ENCODE data around the gene KRT222. TPM values are rescaled to one million over a fixed set of nuclear protein-coding genes. Genes with fewer than 3 reads are reported as not detected.

KRT222 gene
- total RNA-seq, 1 experiment from 2014 or later = not detected

DNA sequence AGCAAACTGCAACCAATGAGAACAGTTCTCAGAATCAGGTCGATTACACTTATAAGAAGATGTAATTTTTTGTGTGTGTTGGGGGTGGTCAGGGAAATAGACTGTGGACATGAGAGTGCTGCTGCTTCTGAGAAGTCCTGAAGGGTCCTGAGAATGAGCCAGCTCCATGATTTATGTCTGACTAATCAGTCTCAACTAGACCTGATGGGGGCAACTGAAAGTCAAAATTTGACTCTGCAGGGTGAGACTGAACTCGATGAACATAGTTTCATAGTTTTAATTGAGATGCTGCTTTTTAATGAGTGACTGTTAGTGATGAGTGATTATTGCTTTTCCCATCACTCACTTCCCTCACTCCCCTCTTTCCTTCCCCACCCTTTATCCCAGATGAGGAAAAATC is 54.6 kb downstream of the KRT222 start:
- H3K36me3 ChIP-seq (ENCODE audit: low read depth, low read length) = no peaks in the 10 kb centered on the region
- POLR2A ChIA-PET (ENCODE audit: unreplicated experiment) = no interaction called here
- ATAC-seq (no peak), DNase-seq (no peak)
- H3K9ac ChIP-seq (ENCODE audit: low read length) = no peak overlapping the region
- no peaks in the 10 kb centered on the region for H3K9me2 ChIP-seq (replicated peaks; ENCODE audit: low read length)
- H4K20me1 ChIP-seq (ENCODE audit: low read length) = no peaks in the 10 kb centered on the region
- no peaks in the 10 kb centered on the region for H3F3A ChIP-seq (ENCODE audit: low read length, unreplicated experiment)
- H3K27ac ChIP-seq (ENCODE audit: low read length) = no peak overlapping the region
- no peaks in the 10 kb centered on the region for H3K4me1 ChIP-seq (ENCODE audit: insufficient read depth, low read length)
- TF ChIP-seq EZH2phosphoT487 (IDR thresholded peaks at IDR 0.05; ENCODE audit: borderline replicate concordance, low read length) (no peak), EZH2 (IDR thresholded peaks at IDR 0.05; ENCODE audit: low read length, unreplicated experiment) (no peak)
- TF ChIP-seq, protein P1, sequence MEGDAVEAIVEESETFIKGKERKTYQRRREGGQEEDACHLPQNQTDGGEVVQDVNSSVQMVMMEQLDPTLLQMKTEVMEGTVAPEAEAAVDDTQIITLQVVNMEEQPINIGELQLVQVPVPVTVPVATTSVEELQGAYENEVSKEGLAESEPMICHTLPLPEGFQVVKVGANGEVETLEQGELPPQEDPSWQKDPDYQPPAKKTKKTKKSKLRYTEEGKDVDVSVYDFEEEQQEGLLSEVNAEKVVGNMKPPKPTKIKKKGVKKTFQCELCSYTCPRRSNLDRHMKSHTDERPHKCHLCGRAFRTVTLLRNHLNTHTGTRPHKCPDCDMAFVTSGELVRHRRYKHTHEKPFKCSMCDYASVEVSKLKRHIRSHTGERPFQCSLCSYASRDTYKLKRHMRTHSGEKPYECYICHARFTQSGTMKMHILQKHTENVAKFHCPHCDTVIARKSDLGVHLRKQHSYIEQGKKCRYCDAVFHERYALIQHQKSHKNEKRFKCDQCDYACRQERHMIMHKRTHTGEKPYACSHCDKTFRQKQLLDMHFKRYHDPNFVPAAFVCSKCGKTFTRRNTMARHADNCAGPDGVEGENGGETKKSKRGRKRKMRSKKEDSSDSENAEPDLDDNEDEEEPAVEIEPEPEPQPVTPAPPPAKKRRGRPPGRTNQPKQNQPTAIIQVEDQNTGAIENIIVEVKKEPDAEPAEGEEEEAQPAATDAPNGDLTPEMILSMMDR (conservative IDR thresholded peaks at IDR 0.05; ENCODE audit: low read depth, low read length) = no peak
- intact Hi-C loops (cut with micrococcal nuclease) = no loop called here
- no peak overlapping the region for H3K4me3 ChIP-seq (ENCODE audit: low read length)
- H3K4me2 ChIP-seq (ENCODE audit: low read length) = no peak overlapping the region
- H3K27me3 ChIP-seq (ENCODE audit: low read length) = no peaks in the 10 kb centered on the region
- H3K79me2 ChIP-seq (ENCODE audit: low read length) = no peaks in the 10 kb centered on the region
- no peak overlapping the region for H2AFZ ChIP-seq (ENCODE audit: low read length)
- BruUV-seq (replicated peaks) = no TSS peak
- CTCF ChIA-PET = no interaction called here
- no peaks in the 10 kb centered on the region for H3K9me3 ChIP-seq (ENCODE audit: low read length)

DNA sequence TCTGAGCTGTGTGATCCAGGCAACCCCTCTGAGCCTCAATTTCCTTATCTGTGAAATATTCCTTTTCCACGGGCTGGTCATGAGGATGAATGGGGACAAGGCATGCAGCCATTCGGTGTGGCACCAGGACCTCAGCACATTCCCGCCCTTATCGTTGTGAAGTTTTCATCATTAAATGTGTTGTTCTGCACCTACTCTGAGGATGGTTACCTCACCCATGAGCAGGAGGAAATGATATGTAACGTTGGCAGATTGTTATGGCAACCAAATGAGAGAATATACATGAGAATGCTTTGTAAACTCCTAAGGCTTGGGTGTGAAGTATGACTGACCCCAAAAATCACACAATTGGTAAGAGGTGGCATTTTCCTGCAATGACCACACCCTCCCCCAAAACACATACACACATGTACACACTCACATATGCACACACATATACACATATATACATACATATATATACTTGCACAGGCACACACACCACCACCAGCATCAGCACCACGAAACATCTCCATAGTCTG is 56.9 kb downstream of the KRT222 start:
- no peaks in the 10 kb centered on the region for H3K36me3 ChIP-seq (ENCODE audit: low read depth, low read length)
- H3K9ac ChIP-seq (ENCODE audit: low read length) = no peak overlapping the region
- H3K79me2 ChIP-seq (ENCODE audit: low read length) = no peaks in the 10 kb centered on the region
- H3K9me3 ChIP-seq (ENCODE audit: low read length) = no peaks in the 10 kb centered on the region
- intact Hi-C loops (cut with micrococcal nuclease) = no loop called here
- ATAC-seq (no peak), DNase-seq (no peak)
- H2AFZ ChIP-seq (ENCODE audit: low read length) = no peak overlapping the region
- no peaks in the 10 kb centered on the region for H3K9me2 ChIP-seq (replicated peaks; ENCODE audit: low read length)
- ChIA-PET POLR2A (ENCODE audit: unreplicated experiment) (no interaction called here), CTCF (no interaction called here)
- H4K20me1 ChIP-seq (ENCODE audit: low read length) = no peaks in the 10 kb centered on the region
- no peak for TF ChIP-seq EZH2 (IDR thresholded peaks at IDR 0.05; ENCODE audit: low read length, unreplicated experiment)
- TF ChIP-seq, protein P1 (conservative IDR thresholded peaks at IDR 0.05; ENCODE audit: low read depth, low read length) = no peak
- TF ChIP-seq EZH2phosphoT487 (IDR thresholded peaks at IDR 0.05; ENCODE audit: borderline replicate concordance, low read length) = no peak
- H3K4me2 ChIP-seq (ENCODE audit: low read length) = no peak overlapping the region
- H3K4me1 ChIP-seq (ENCODE audit: insufficient read depth, low read length) = no peaks in the 10 kb centered on the region
- H3K27me3 ChIP-seq (ENCODE audit: low read length) = no peaks in the 10 kb centered on the region
- H3K27ac ChIP-seq (ENCODE audit: low read length) = no peak overlapping the region
- H3K4me3 ChIP-seq (ENCODE audit: low read length) = no peak overlapping the region
- BruUV-seq (replicated peaks) = no TSS peak
- H3F3A ChIP-seq (ENCODE audit: low read length, unreplicated experiment) = no peaks in the 10 kb centered on the region

DNA sequence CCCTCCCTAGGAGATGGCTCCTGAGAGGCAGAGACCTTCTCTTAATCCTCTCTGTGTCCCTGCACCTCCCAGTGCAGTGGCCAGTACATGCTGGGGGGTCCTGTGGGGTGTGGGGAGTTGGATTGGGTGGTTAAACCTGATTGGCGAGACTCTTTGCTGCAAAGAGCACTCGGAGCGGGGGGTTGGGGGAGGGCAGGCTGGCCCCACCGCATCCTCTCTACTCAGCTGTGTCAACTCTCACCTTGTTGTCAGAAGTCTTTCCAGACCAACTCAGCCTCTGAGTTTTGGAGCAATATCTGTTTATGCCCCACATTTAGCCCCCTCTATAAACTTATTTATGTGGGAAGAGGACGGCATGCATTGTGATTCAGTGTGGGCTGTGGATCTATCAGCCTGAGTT is 57.3 kb downstream of the KRT222 start:
- Histone ChIP-seq H3K36me3 (ENCODE audit: low read depth, low read length) (no peaks in the 10 kb centered on the region), H3K27ac (ENCODE audit: low read length) (no peak overlapping the region), H3F3A (ENCODE audit: low read length, unreplicated experiment) (no peaks in the 10 kb centered on the region), H3K9me3 (ENCODE audit: low read length) (no peaks in the 10 kb centered on the region), H3K9me2 (replicated peaks; ENCODE audit: low read length) (no peaks in the 10 kb centered on the region), H3K79me2 (ENCODE audit: low read length) (no peaks in the 10 kb centered on the region), H2AFZ (ENCODE audit: low read length) (no peak overlapping the region), H4K20me1 (ENCODE audit: low read length) (no peaks in the 10 kb centered on the region), H3K4me1 (ENCODE audit: insufficient read depth, low read length) (no peaks in the 10 kb centered on the region), H3K27me3 (ENCODE audit: low read length) (no peaks in the 10 kb centered on the region), H3K4me2 (ENCODE audit: low read length) (no peak overlapping the region), H3K9ac (ENCODE audit: low read length) (no peak overlapping the region), H3K4me3 (ENCODE audit: low read length) (no peak overlapping the region)
- intact Hi-C loops (cut with micrococcal nuclease) = no loop called here
- CTCF ChIA-PET = no interaction called here
- POLR2A ChIA-PET (ENCODE audit: unreplicated experiment) = no interaction called here
- no TSS peak for BruUV-seq (replicated peaks)
- no peak for DNase-seq
- ATAC-seq = no peak
- TF ChIP-seq, protein P1 (conservative IDR thresholded peaks at IDR 0.05; ENCODE audit: low read depth, low read length) = no peak
- TF ChIP-seq EZH2 (IDR thresholded peaks at IDR 0.05; ENCODE audit: low read length, unreplicated experiment) (no peak), EZH2phosphoT487 (IDR thresholded peaks at IDR 0.05; ENCODE audit: borderline replicate concordance, low read length) (no peak)
